ENCODE data around the gene DR1. TPM values are rescaled to one million over a fixed set of nuclear protein-coding genes. Genes with fewer than 3 reads are reported as not detected.
A peak's percentile ranks its signal among the peaks of the same experiment; 100 is the strongest.

DR1 gene
- total and polyA plus RNA-seq, 10 of the 15 experiments (the other 5 are each of a cell fraction or from before 2014, with no cell fraction given) = 7.4 to 56.1 (median 35.4) TPM

- H3K9me3 ChIP-seq (replicated peaks; ENCODE audit: control insufficient read depth, insufficient read depth, low read length) = no peaks in the 10 kb centered on the region
- CTCF ChIA-PET = interaction anchor here (1.1 to 1.5 kb wide), 3 partner anchors 48 to 333 kb away, joined by 3 to 6 read pairs (median 4); no protein-coding TSS in a partner anchor
- POLR2A ChIA-PET = no interaction called here
- ATAC-seq (peak; percentile 3; the same call in 1 of the 3 replicates), DNase-seq (ENCODE audit: low read depth, low spot score) (no peak), FAIRE-seq (no peak)
- SMC1A ChIA-PET (ENCODE audit: uncharacterized antibody, unreplicated experiment) = no interaction called here
- no peaks in the 10 kb centered on the region; the same call in 1 of the 2 replicates for H3K4me1 ChIP-seq (ENCODE audit: control insufficient read depth, insufficient read depth, low read length)
- intact Hi-C loops (cut with micrococcal nuclease; ENCODE audit: unreplicated experiment) (no loop called here), in situ Hi-C loops (cut with MboI) (no loop called here)
- no peaks in the 10 kb centered on the region for H4K20me1 ChIP-seq (ENCODE audit: control insufficient read depth, insufficient read depth)
- H3K4me2 ChIP-seq (ENCODE audit: control insufficient read depth, insufficient read depth) = no peak overlapping the region
- H3K9ac ChIP-seq (ENCODE audit: control insufficient read depth, insufficient read depth, low read length) = no peak overlapping the region
- RAD21 ChIA-PET (ENCODE audit: unreplicated experiment) = no interaction called here
- no peak overlapping the region for H2AFZ ChIP-seq (ENCODE audit: control insufficient read depth, low read depth, low read length)
- peaks cover 93% of the 10 kb centered on the region for H3K79me2 ChIP-seq (ENCODE audit: control insufficient read depth, insufficient read depth, low read length)
- H3K36me3 ChIP-seq (ENCODE audit: control insufficient read depth in 2 of 2, insufficient read depth in 2 of 2, low read length in 1 of 2) = peaks cover 0 to 14% of the 10 kb centered on the region in 2 experiments; a peak in 3 of 4 replicates
- no peaks in the 10 kb centered on the region for H3K27me3 ChIP-seq (replicated peaks in 1 of 2; ENCODE audit: control insufficient read depth in 2 of 2, insufficient read depth in 2 of 2, low read length in 1 of 2)
- H3K4me3 ChIP-seq = peak overlapping the region; percentile 25; the same call in 1 of the 2 replicates
- H3K27ac ChIP-seq (ENCODE audit: control insufficient read depth, insufficient read depth) = no peak overlapping the region
- BruUV-seq (replicated peaks) = no TSS peak
- TF ChIP-seq SPI1 (IDR thresholded peaks at IDR 0.05; ENCODE audit: borderline replicate concordance, insufficient read depth, low read depth, low read length) (no peak), RAD51 (IDR thresholded peaks at IDR 0.05) (no peak), CREM (IDR thresholded peaks at IDR 0.05; ENCODE audit: low read depth) (no peak), CTCF (IDR thresholded peaks at IDR 0.05 in 2 of 3, conservative IDR thresholded peaks at IDR 0.05 in 1 of 3; ENCODE audit: control insufficient read depth in 2 of 3, extremely low read depth in 1 of 3, insufficient read depth in 1 of 3, low read depth in 3 of 3, low read length in 3 of 3) (no peak), ZNF217 (IDR thresholded peaks at IDR 0.05) (no peak), E2F8 (IDR thresholded peaks at IDR 0.05; ENCODE audit: low read depth, partially characterized antibody) (no peak), BACH1 (IDR thresholded peaks at IDR 0.05; ENCODE audit: borderline replicate concordance) (no peak), CHD1 (IDR thresholded peaks at IDR 0.05; ENCODE audit: low read depth, low read length) (no peak), EED (IDR thresholded peaks at IDR 0.05; ENCODE audit: low read depth) (no peak), SUPT20H (IDR thresholded peaks at IDR 0.05; ENCODE audit: borderline replicate concordance, control insufficient read depth, low read depth, low read length) (no peak), MLLT1 (IDR thresholded peaks at IDR 0.05) (no peak), ZNF207 (IDR thresholded peaks at IDR 0.05; ENCODE audit: borderline replicate concordance) (no peak), NFYA (IDR thresholded peaks at IDR 0.05; ENCODE audit: borderline replicate concordance, low read depth, low read length) (no peak), NR2C2 (IDR thresholded peaks at IDR 0.05; ENCODE audit: borderline replicate concordance, control insufficient read depth, insufficient read length, low read depth) (no peak), MYB (IDR thresholded peaks at IDR 0.05; ENCODE audit: borderline replicate concordance, low read depth, low read length) (no peak), ASH2L (IDR thresholded peaks at IDR 0.05; ENCODE audit: borderline replicate concordance, low read depth) (no peak), SP1 (IDR thresholded peaks at IDR 0.05; ENCODE audit: low read depth, low read length) (no peak)
These were observed 6.7 kb downstream of the DR1 start for GRCh38 chr1:93352376-93352775.

All from GM12878 (cell line).